Right lobe of liver (tissue), 4 donors: ENCODE data around the gene CYBA.

ENCODE experiments used
- POLR2A ChIP-seq: fragments of 450-650 bp; IDR thresholded peaks from one replicate; pipeline ENCODE4 v1.6.1; 2017; ENCODE audit warnings: antibody characterized with exemption, mild to moderate bottlenecking
- TF ChIP-seq, protein P1 (sequence below), 4 donors: fragments of 200-600 bp in 3 of 4; fragments of 450-650 bp in 1 of 4; IDR thresholded peaks; one replicate each; pipeline versions ENCODE4 v1.5.1 to v1.8.0; 2016 to 2022; ENCODE audit warnings: antibody characterized with exemption in 4 of 4, mild to moderate bottlenecking in 2 of 4
- donor health status: DM: no; HTN: no; CAD: no.
- donor health status: DM: no; HTN: no; CAD: no.
- donor health status: DM: no; HTN: yes; CAD: no.

DNA sequence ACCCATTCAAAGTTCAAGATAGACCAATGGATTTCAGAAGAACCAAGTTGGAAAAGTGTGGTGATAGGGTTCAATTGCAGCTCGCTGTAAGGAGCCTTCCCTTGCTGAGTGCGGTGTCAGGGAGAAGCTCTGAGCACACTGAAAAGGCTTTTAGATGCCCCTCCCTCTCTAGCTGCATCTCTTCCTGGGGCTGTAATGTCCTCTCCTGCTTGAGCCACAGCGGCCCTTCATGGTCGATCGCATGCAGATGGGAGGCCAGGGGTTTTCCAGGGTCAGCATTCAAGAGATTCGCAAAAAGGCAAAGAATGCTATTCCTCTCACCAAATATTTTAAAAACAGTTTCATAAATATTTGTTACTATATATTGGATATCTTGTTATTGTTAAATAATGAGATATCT, 56.9 kb downstream of the CYBA start:
- TF ChIP-seq, protein P1, sequence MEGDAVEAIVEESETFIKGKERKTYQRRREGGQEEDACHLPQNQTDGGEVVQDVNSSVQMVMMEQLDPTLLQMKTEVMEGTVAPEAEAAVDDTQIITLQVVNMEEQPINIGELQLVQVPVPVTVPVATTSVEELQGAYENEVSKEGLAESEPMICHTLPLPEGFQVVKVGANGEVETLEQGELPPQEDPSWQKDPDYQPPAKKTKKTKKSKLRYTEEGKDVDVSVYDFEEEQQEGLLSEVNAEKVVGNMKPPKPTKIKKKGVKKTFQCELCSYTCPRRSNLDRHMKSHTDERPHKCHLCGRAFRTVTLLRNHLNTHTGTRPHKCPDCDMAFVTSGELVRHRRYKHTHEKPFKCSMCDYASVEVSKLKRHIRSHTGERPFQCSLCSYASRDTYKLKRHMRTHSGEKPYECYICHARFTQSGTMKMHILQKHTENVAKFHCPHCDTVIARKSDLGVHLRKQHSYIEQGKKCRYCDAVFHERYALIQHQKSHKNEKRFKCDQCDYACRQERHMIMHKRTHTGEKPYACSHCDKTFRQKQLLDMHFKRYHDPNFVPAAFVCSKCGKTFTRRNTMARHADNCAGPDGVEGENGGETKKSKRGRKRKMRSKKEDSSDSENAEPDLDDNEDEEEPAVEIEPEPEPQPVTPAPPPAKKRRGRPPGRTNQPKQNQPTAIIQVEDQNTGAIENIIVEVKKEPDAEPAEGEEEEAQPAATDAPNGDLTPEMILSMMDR (IDR thresholded peaks at IDR 0.05): no peak
- TF ChIP-seq POLR2A: no peak
